Mucosa of descending colon (tissue), 3 donors: ENCODE results near the gene TMTC3. TPM values are rescaled to one million over a fixed set of nuclear protein-coding genes. Genes with fewer than 3 reads are reported as not detected.
"Not testable (repeated sequence)": the region's sequence is repeated elsewhere in the genome, so short reads cannot be mapped to it uniquely, and the experiment has no call there.

ENCODE experiments used
- ATAC-seq: fragments of 200-7000 bp; cut with Tn5 transposase; one replicate; pipeline ENCODE4 v1.9.1; 2020; ENCODE audit warnings: mild to moderate bottlenecking, moderate library complexity
- DNase-seq, 3 donors: peaks; one replicate each; pipeline ENCODE4 v3.0.0-alpha.2; 2020
- H3K36me3 ChIP-seq: fragments of 200-600 bp; one replicate; pipeline ENCODE4 v1.8.0; 2021; ENCODE audit warnings: low read depth, mild to moderate bottlenecking
- H3K4me1 ChIP-seq: fragments of 200-600 bp; one replicate; pipeline ENCODE4 v1.8.0; 2021; ENCODE audit warnings: low read depth, mild to moderate bottlenecking
- H3K4me3 ChIP-seq: fragments of 200-600 bp; one replicate; pipeline ENCODE4 v1.8.0; 2021; ENCODE audit warnings: mild to moderate bottlenecking
- H3K9me3 ChIP-seq: fragments of 200-600 bp; one replicate; pipeline ENCODE4 v1.8.0; 2021; ENCODE audit warnings: mild to moderate bottlenecking
- intact Hi-C, 2 donors: fragments of 100-400 bp; cut with DNase I in 1 of 2; cut with micrococcal nuclease in 1 of 2; formaldehyde crosslinking; loops; one replicate each; pipeline versions ENCODE4 v1.11.0 to v1.11.1; 2022; cut with DNase I, micrococcal nuclease
- total RNA-seq, 3 donors: library from RNA; stranded (reverse); fragmentation: NEBNext Ultra II Directional in 2 of 3; extraction: Animal tissue kit (Norgen Biotek cat#: 25700) in 2 of 3; gene quantifications; one replicate each; pipeline versions ENCODE4 v1.2.1 to v1.2.4, GENCODE V29; 2021 to 2023
- TF ChIP-seq, protein P1 (sequence below): fragments of 200-600 bp; IDR thresholded peaks from one replicate; pipeline ENCODE4 v1.8.0; 2022; ENCODE audit warnings: antibody characterized with exemption, mild to moderate bottlenecking
- donor health status: DM: no; HTN: no; CAD: no; lungs with moderate emphysema.
- donor health status: DM: no; HTN: no; CAD: no.
- donor health status: DM: no; HTN: yes; CAD: no.

The TMTC3 gene
- total RNA-seq, 3 donors from 2014 or later: 11.3 to 21.4 (median 15.8) TPM

DNA sequence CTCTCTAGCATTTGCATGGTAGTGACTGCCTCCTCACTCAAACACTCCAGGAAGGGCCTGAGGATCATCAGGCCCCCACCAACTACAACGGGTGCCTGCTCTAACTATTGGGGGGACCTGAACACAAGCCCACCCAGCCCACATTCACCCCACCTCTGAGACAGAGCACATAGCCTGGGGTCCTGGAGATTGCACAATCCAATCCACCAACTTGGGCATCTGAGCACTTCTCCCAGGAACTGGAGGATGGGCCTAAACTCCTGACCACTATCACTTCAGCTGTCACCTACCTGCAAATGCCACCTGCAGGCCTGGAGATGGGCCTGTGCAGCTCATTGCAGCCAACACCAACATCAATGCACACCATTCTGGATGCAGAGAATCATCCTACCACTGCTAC lies 66.6 kb downstream of the TMTC3 start:
- intact Hi-C loops: no loop called here
- no peak for ATAC-seq
- peaks cover 10% of the 10 kb centered on the region for H3K9me3 ChIP-seq
- H3K36me3 ChIP-seq: no peaks in the 10 kb centered on the region
- TF ChIP-seq, protein P1, sequence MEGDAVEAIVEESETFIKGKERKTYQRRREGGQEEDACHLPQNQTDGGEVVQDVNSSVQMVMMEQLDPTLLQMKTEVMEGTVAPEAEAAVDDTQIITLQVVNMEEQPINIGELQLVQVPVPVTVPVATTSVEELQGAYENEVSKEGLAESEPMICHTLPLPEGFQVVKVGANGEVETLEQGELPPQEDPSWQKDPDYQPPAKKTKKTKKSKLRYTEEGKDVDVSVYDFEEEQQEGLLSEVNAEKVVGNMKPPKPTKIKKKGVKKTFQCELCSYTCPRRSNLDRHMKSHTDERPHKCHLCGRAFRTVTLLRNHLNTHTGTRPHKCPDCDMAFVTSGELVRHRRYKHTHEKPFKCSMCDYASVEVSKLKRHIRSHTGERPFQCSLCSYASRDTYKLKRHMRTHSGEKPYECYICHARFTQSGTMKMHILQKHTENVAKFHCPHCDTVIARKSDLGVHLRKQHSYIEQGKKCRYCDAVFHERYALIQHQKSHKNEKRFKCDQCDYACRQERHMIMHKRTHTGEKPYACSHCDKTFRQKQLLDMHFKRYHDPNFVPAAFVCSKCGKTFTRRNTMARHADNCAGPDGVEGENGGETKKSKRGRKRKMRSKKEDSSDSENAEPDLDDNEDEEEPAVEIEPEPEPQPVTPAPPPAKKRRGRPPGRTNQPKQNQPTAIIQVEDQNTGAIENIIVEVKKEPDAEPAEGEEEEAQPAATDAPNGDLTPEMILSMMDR: no peak
- H3K4me3 ChIP-seq: no peak overlapping the region
- H3K4me1 ChIP-seq: no peaks in the 10 kb centered on the region
- DNase-seq: no peak

DNA sequence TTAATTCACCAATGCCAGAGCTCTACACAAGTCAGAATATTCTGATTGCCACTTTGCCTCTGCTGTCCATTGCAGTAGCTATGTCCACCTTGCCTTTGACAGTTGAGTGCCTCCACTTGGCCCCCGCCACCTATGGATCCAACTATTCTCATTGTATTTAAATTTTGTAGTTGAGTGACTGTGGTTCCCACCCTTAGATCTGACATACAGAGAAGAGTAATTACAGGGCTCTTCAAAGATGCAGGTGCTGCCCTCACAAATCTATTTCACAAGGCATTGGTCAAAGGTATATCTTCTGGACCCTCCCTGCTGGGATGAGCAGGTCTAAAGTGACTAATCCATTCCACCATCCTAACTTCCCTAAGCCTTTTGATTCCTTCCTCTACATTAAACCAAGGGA lies 68.2 kb downstream of the TMTC3 start:
- H3K4me3 ChIP-seq, H3K36me3 ChIP-seq, ATAC-seq, H3K4me1 ChIP-seq, H3K9me3 ChIP-seq, intact Hi-C loops, DNase-seq: not testable (repeated sequence)

- Histone ChIP-seq H3K4me1 (no peaks in the 10 kb centered on the region), H3K36me3 (no peaks in the 10 kb centered on the region), H3K4me3 (no peak overlapping the region), H3K9me3 (peaks cover 10% of the 10 kb centered on the region)
- no peak for ATAC-seq
- intact Hi-C loops: no loop called here
- TF ChIP-seq, protein P1: no peak
- DNase-seq: no peak
Measured at GRCh38 chr12:88218293-88218692, 76.2 kb downstream of the TMTC3 start.

- H3K4me1 ChIP-seq: no peaks in the 10 kb centered on the region
- DNase-seq: no peak
- peaks cover 10% of the 10 kb centered on the region for H3K9me3 ChIP-seq
- no peak for ATAC-seq
- no peaks in the 10 kb centered on the region for H3K36me3 ChIP-seq
- TF ChIP-seq, protein P1: no peak
- intact Hi-C loops: no loop called here
- no peak overlapping the region for H3K4me3 ChIP-seq
Measured at GRCh38 chr12:88219861-88220260, 77.8 kb downstream of the TMTC3 start.

DNA sequence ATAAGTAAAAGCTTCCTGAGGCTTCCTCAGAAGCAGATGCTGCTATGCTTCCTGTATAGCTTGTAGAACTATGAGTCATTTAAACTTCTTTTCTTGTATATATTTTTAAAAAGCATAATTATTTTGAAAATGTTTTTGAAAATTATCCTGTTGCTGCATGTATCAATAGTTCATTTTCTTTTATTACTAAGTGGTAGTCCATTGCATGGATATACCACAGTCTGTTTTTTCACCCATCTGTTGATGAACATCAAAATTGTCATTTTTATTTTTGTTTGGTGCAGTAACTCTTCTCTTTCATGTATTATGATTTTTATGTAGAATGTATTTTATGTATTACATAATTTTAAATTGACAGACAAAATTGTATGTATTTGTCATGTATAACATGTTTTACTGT lies 81.4 kb downstream of the TMTC3 start:
- peaks cover 10% of the 10 kb centered on the region for H3K9me3 ChIP-seq
- no peak for DNase-seq
- TF ChIP-seq, protein P1: no peak
- H3K36me3 ChIP-seq: no peaks in the 10 kb centered on the region
- intact Hi-C loops: no loop called here
- no peak for ATAC-seq
- H3K4me1 ChIP-seq: no peaks in the 10 kb centered on the region
- no peak overlapping the region for H3K4me3 ChIP-seq

- Histone ChIP-seq H3K36me3 (no peaks in the 10 kb centered on the region), H3K4me1 (no peaks in the 10 kb centered on the region), H3K9me3 (no peaks in the 10 kb centered on the region), H3K4me3 (no peak overlapping the region)
- ATAC-seq (no peak), DNase-seq (no peak)
- TF ChIP-seq, protein P1: no peak
- intact Hi-C loops: no loop called here
Measured at GRCh38 chr12:88225776-88226175, 83.7 kb downstream of the TMTC3 start.
